Colonic mucosa (tissue), 4 donors: ENCODE results near the gene MCL1. TPM values are rescaled to one million over a fixed set of nuclear protein-coding genes. Genes with fewer than 3 reads are reported as not detected.

Experiments used
- DNase-seq: peaks from one replicate; pipeline ENCODE4 v3.0.0-alpha.2; 2020
- H3K27ac ChIP-seq: fragments of 200-600 bp; one replicate; pipeline ENCODE4 v1.8.0; 2021
- H3K27me3 ChIP-seq: fragments of 200-600 bp; one replicate; pipeline ENCODE4 v1.8.0; 2021
- H3K36me3 ChIP-seq: fragments of 200-600 bp; one replicate; pipeline ENCODE4 v1.8.0; 2021
- H3K4me1 ChIP-seq: fragments of 200-600 bp; one replicate; pipeline ENCODE4 v1.8.0; 2021; ENCODE audit warnings: mild to moderate bottlenecking
- H3K4me3 ChIP-seq: fragments of 200-600 bp; one replicate; pipeline ENCODE4 v1.8.0; 2021
- H3K9ac ChIP-seq, 2 donors: one replicate each; pipeline ENCODE4 v1.7.0; 2013; ENCODE audit warnings: control low read depth in 2 of 2, low read depth in 2 of 2, low read length in 2 of 2
- H3K9me3 ChIP-seq: fragments of 200-600 bp; one replicate; pipeline ENCODE4 v1.8.0; 2021
- intact Hi-C: fragments of 100-400 bp; cut with DNase I; formaldehyde crosslinking; loops from one replicate; pipeline ENCODE4 v1.14.1; 2022
- total RNA-seq, 2 donors: library from RNA; stranded (reverse); fragmentation: NEBNext Ultra II Directional in 1 of 2; extraction: Animal tissue kit (Norgen Biotek cat#: 25700) in 1 of 2; gene quantifications; one replicate each; pipeline ENCODE4 v1.2.1, GENCODE V29; 2021
- TF ChIP-seq, protein P1 (sequence below): fragments of 200-600 bp; IDR thresholded peaks from one replicate; pipeline ENCODE4 v1.8.0; 2022; ENCODE audit warnings: antibody characterized with exemption, mild to moderate bottlenecking
- donor health status: healthy.
- donor health status: DM: no; HTN: no; CAD: no.
- donor health status: DM: no; HTN: no; CAD: no.

Gene MCL1
- total RNA-seq, 2 donors from 2014 or later = 151 to 285 TPM

DNA sequence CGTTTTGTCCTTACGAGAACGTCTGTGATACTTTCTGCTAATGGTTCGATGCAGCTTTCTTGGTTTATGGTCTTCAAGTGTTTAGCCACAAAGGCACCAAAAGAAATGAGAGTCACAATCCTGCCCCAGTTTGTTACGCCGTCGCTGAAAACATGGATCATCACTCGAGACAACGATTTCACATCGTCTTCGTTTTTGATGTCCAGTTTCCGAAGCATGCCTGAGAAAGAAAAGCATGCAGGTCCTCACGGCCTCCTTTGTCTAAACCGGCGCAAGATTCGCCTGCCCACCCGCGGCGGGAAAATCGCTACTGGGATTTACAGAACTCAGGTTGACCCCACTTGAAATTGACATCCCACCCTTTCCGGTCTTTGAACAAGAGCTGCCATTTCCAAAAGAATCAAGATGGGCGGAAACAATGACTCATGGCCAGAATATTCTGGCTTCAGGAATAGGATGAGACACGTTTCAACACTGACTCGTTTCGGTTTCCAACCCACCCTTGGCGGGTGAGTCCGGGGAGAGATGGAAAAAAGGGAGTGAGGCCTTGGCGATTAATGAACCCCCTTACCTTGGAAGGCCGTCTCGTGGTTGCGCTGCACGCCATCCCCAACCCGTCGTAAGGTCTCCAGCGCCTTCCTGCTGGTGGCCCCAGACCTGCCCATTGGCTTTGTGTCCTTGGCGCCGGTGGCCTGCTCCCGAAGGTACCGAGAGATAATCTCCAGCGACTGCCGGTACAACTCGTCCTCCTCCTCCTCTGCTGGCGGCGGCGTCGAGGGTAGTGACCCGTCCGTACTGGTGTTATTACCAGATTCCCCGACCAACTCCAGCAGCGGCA is 919 bp downstream of the MCL1 start:
- TF ChIP-seq, protein P1, sequence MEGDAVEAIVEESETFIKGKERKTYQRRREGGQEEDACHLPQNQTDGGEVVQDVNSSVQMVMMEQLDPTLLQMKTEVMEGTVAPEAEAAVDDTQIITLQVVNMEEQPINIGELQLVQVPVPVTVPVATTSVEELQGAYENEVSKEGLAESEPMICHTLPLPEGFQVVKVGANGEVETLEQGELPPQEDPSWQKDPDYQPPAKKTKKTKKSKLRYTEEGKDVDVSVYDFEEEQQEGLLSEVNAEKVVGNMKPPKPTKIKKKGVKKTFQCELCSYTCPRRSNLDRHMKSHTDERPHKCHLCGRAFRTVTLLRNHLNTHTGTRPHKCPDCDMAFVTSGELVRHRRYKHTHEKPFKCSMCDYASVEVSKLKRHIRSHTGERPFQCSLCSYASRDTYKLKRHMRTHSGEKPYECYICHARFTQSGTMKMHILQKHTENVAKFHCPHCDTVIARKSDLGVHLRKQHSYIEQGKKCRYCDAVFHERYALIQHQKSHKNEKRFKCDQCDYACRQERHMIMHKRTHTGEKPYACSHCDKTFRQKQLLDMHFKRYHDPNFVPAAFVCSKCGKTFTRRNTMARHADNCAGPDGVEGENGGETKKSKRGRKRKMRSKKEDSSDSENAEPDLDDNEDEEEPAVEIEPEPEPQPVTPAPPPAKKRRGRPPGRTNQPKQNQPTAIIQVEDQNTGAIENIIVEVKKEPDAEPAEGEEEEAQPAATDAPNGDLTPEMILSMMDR = no peak
- Histone ChIP-seq H3K4me3 (peak overlapping the region; percentile 87), H3K9ac (peak overlapping the region; percentile 99 to 100), H3K9me3 (no peaks in the 10 kb centered on the region), H3K36me3 (peaks cover 6% of the 10 kb centered on the region), H3K4me1 (peaks cover 3% of the 10 kb centered on the region), H3K27me3 (no peaks in the 10 kb centered on the region), H3K27ac (peak overlapping the region; percentile 98)
- intact Hi-C loops = loop anchor here (5.0 kb wide), 1 partner anchor 44 kb away; no protein-coding TSS in a partner anchor
- peak; percentile 72 for DNase-seq

- H3K9ac ChIP-seq = peak overlapping the region; percentile 99 to 100
- peak overlapping the region; percentile 98 for H3K27ac ChIP-seq
- no peaks in the 10 kb centered on the region for H3K9me3 ChIP-seq
- peak overlapping the region; percentile 87 for H3K4me3 ChIP-seq
- TF ChIP-seq, protein P1 = no peak
- intact Hi-C loops = loop anchor here (5.0 kb wide), 1 partner anchor 45 kb away; no protein-coding TSS in a partner anchor
- peaks cover 9% of the 10 kb centered on the region for H3K36me3 ChIP-seq
- peaks cover 3% of the 10 kb centered on the region for H3K4me1 ChIP-seq
- DNase-seq = no peak
- no peaks in the 10 kb centered on the region for H3K27me3 ChIP-seq
These were observed 1.7 kb downstream of the MCL1 start for GRCh38 chr1:150577557-150578271.

GRCh38 chr1:150576794-150577556 is 2.4 kb downstream of the MCL1 start:
- no peaks in the 10 kb centered on the region for H3K9me3 ChIP-seq
- H3K27me3 ChIP-seq = no peaks in the 10 kb centered on the region
- DNase-seq = no peak
- H3K27ac ChIP-seq = peak overlapping the region; percentile 98
- peaks cover 3% of the 10 kb centered on the region for H3K4me1 ChIP-seq
- peaks cover 11% of the 10 kb centered on the region for H3K36me3 ChIP-seq
- intact Hi-C loops = loop anchor here (5.0 kb wide), 1 partner anchor 45 kb away; no protein-coding TSS in a partner anchor
- peak overlapping the region; percentile 87 for H3K4me3 ChIP-seq
- H3K9ac ChIP-seq = peak overlapping the region; percentile 64 to 99
- TF ChIP-seq, protein P1 = no peak

DNA sequence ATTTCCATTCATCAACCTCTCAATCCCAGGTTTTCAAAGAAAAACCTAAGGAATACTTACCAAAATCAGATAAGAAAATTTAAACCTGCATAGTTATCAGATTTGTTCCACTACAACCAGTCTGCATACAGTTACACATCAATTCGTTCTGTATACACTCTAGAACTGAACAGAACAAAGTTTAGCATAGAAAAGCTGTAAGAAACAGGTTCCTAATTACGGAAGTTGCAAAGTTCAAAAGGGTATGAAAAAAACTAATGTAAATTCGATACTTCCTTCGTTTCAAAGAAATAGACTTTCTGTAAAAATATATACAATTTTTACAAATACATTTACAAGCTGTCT is 3.1 kb downstream of the MCL1 start:
- TF ChIP-seq, protein P1 = no peak
- no peak for DNase-seq
- H3K4me3 ChIP-seq = peak overlapping the region; percentile 87
- peak overlapping the region; percentile 98 for H3K27ac ChIP-seq
- H3K9me3 ChIP-seq = no peaks in the 10 kb centered on the region
- peaks cover 11% of the 10 kb centered on the region for H3K36me3 ChIP-seq
- intact Hi-C loops = loop anchor here (5.0 kb wide), 1 partner anchor 46 kb away; no protein-coding TSS in a partner anchor
- H3K9ac ChIP-seq = peak overlapping the region in 1 of 2 donors; percentile 99
- H3K4me1 ChIP-seq = peaks cover 5% of the 10 kb centered on the region
- no peaks in the 10 kb centered on the region for H3K27me3 ChIP-seq
